ENCODE results near the gene KIF3B. TPM values are rescaled to one million over a fixed set of nuclear protein-coding genes. Genes with fewer than 3 reads are reported as not detected.
A peak's percentile ranks its signal among the peaks of the same experiment; 100 is the strongest.

The KIF3B gene
- total and polyA plus RNA-seq, 2 of the 13 experiments (the other 11 are each of a cell fraction or from before 2014, with no cell fraction given), result 23.6 to 28.8 TPM

DNA sequence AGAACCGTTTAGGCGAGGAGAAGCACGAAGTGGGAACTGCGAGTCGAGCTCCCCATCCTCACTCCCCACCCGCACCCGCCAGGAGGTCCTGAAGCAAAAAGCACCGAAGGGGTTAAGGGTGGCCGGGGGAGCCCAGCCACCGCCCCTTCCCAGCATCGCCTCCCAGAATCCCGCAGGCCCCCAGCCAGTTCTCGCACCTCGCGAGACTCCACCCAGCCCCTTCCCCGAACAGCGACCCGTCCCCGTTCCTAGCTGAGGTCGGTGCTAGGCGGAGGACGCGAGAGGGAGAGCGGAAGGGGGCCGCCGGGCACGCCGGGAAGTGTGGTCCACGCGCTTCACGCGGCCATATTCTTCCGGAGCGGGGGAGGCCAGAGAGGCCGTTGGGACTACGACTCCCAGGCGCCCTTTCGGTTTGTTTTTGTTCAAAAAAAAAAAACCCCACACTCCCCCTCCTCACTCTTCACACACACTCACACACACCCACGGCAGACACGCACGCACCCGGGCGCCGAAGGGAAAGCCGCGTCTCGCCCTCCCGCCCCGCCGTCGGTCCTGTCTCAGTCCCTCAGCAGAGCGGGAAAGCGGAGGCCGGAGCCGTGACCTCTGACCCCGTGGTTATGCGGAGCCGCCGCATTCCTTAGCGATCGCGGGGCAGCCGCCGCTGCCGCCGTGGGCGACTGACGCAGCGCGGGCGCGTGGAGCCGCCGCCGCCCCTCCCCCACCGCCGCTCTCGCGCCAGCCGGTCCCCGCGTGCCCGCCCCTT is 80.6 kb downstream of the KIF3B start, which contains the start of gene ASXL1 (continued):
- TF ChIP-seq, protein P1, sequence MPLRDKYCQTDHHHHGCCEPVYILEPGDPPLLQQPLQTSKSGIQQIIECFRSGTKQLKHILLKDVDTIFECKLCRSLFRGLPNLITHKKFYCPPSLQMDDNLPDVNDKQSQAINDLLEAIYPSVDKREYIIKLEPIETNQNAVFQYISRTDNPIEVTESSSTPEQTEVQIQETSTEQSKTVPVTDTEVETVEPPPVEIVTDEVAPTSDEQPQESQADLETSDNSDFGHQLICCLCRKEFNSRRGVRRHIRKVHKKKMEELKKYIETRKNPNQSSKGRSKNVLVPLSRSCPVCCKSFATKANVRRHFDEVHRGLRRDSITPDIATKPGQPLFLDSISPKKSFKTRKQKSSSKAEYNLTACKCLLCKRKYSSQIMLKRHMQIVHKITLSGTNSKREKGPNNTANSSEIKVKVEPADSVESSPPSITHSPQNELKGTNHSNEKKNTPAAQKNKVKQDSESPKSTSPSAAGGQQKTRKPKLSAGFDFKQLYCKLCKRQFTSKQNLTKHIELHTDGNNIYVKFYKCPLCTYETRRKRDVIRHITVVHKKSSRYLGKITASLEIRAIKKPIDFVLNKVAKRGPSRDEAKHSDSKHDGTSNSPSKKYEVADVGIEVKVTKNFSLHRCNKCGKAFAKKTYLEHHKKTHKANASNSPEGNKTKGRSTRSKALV (CRISPR knock-in tag; IDR thresholded peaks at IDR 0.05), result peak; percentile 91
- TF ChIP-seq, protein P2, sequence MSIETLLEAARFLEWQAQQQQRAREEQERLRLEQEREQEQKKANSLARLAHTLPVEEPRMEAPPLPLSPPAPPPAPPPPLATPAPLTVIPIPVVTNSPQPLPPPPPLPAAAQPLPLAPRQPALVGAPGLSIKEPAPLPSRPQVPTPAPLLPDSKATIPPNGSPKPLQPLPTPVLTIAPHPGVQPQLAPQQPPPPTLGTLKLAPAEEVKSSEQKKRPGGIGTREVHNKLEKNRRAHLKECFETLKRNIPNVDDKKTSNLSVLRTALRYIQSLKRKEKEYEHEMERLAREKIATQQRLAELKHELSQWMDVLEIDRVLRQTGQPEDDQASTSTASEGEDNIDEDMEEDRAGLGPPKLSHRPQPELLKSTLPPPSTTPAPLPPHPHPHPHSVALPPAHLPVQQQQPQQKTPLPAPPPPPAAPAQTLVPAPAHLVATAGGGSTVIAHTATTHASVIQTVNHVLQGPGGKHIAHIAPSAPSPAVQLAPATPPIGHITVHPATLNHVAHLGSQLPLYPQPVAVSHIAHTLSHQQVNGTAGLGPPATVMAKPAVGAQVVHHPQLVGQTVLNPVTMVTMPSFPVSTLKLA (IDR thresholded peaks at IDR 0.05), result peak; percentile 58
- TF ChIP-seq, protein P3, sequence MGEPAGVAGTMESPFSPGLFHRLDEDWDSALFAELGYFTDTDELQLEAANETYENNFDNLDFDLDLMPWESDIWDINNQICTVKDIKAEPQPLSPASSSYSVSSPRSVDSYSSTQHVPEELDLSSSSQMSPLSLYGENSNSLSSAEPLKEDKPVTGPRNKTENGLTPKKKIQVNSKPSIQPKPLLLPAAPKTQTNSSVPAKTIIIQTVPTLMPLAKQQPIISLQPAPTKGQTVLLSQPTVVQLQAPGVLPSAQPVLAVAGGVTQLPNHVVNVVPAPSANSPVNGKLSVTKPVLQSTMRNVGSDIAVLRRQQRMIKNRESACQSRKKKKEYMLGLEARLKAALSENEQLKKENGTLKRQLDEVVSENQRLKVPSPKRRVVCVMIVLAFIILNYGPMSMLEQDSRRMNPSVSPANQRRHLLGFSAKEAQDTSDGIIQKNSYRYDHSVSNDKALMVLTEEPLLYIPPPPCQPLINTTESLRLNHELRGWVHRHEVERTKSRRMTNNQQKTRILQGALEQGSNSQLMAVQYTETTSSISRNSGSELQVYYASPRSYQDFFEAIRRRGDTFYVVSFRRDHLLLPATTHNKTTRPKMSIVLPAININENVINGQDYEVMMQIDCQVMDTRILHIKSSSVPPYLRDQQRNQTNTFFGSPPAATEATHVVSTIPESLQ (CRISPR knock-in tag; conservative IDR thresholded peaks at IDR 0.05), result no peak; the same call in 1 of the 2 replicates
- TF ChIP-seq REPIN1 (CRISPR knock-in tag; IDR thresholded peaks at IDR 0.05; ENCODE audit: borderline replicate concordance, low read depth) (peak; percentile 94), ZNF256 (CRISPR knock-in tag; conservative IDR thresholded peaks at IDR 0.05) (no peak; the same call in 1 of the 2 replicates), ARHGAP35 (CRISPR knock-in tag; IDR thresholded peaks at IDR 0.05; ENCODE audit: borderline replicate concordance) (peak; percentile 90; the same call in 1 of the 2 replicates), ZNF792 (CRISPR knock-in tag; IDR thresholded peaks at IDR 0.05) (peak; percentile 98), FOXP1 (IDR thresholded peaks at IDR 0.05) (no peak), FOXP1 (CRISPR knock-in tag; IDR thresholded peaks at IDR 0.05) (peak; percentile 30; the same call in 1 of the 2 replicates), RAD21 (CRISPR knock-in tag; IDR thresholded peaks at IDR 0.05) (peak; percentile 49), ZNF335 (CRISPR knock-in tag; IDR thresholded peaks at IDR 0.05) (peak; percentile 83), ZNF615 (CRISPR knock-in tag; IDR thresholded peaks at IDR 0.05; ENCODE audit: borderline replicate concordance) (no peak; the same call in 1 of the 2 replicates), ZNF577 (CRISPR knock-in tag; IDR thresholded peaks at IDR 0.05; ENCODE audit: borderline replicate concordance, low read depth) (no peak)
- TF ChIP-seq, protein P4, sequence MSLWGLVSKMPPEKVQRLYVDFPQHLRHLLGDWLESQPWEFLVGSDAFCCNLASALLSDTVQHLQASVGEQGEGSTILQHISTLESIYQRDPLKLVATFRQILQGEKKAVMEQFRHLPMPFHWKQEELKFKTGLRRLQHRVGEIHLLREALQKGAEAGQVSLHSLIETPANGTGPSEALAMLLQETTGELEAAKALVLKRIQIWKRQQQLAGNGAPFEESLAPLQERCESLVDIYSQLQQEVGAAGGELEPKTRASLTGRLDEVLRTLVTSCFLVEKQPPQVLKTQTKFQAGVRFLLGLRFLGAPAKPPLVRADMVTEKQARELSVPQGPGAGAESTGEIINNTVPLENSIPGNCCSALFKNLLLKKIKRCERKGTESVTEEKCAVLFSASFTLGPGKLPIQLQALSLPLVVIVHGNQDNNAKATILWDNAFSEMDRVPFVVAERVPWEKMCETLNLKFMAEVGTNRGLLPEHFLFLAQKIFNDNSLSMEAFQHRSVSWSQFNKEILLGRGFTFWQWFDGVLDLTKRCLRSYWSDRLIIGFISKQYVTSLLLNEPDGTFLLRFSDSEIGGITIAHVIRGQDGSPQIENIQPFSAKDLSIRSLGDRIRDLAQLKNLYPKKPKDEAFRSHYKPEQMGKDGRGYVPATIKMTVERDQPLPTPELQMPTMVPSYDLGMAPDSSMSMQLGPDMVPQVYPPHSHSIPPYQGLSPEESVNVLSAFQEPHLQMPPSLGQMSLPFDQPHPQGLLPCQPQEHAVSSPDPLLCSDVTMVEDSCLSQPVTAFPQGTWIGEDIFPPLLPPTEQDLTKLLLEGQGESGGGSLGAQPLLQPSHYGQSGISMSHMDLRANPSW (CRISPR knock-in tag; IDR thresholded peaks at IDR 0.05; ENCODE audit: borderline replicate concordance), result peak; percentile 94; the same call in 1 of the 2 replicates
- TF ChIP-seq, protein P5, sequence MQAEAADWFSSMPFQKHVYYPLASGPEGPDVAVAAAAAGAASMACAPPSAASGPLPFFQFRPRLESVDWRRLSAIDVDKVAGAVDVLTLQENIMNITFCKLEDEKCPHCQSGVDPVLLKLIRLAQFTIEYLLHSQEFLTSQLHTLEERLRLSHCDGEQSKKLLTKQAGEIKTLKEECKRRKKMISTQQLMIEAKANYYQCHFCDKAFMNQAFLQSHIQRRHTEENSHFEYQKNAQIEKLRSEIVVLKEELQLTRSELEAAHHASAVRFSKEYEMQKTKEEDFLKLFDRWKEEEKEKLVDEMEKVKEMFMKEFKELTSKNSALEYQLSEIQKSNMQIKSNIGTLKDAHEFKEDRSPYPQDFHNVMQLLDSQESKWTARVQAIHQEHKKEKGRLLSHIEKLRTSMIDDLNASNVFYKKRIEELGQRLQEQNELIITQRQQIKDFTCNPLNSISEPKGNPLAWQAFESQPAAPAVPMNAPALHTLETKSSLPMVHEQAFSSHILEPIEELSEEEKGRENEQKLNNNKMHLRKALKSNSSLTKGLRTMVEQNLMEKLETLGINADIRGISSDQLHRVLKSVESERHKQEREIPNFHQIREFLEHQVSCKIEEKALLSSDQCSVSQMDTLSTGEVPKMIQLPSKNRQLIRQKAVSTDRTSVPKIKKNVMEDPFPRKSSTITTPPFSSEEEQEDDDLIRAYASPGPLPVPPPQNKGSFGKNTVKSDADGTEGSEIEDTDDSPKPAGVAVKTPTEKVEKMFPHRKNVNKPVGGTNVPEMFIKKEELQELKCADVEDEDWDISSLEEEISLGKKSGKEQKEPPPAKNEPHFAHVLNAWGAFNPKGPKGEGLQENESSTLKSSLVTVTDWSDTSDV (CRISPR knock-in tag; IDR thresholded peaks at IDR 0.05), result peak; percentile 80; the same call in 1 of the 2 replicates
- TF ChIP-seq, protein P6, sequence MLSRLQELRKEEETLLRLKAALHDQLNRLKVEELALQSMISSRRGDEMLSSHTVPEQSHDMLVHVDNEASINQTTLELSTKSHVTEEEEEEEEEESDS (CRISPR knock-in tag; IDR thresholded peaks at IDR 0.05; ENCODE audit: borderline replicate concordance), result peak; percentile 21; the same call in 1 of the 2 replicates
